Naive thymus-derived CD8-positive, alpha-beta T cell (primary cell): ENCODE data around the gene MRM2. TPM values are rescaled to one million over a fixed set of nuclear protein-coding genes. Genes with fewer than 3 reads are reported as not detected.

Experiments
- ATAC-seq, 2 donors: fragments of 150-1000 bp; cut with Tn5 transposase in 1 of 2; sonication (Bioruptor Pico), chemical (Tn5 transposase) in 1 of 2; 1 replicate in 1 of 2; 2 replicates in 1 of 2; pipeline ENCODE4 v1.10.0; 2021; ENCODE audit warnings: mild to moderate bottlenecking in 2 of 2, moderate library complexity in 2 of 2
- POLR2A ChIA-PET: fragments of 350-600 bp; sonication (Branson Sonifier 250); formaldehyde crosslinking; loops from one replicate; lab custom pipeline; 2021; ENCODE audit warnings: antibody characterized with exemption; lab: Charles Lee
- DNase-seq, 10 donors: peaks; one replicate each; pipeline versions ENCODE4 v3.0.0 to v3.0.0-alpha.2; 2020 to 2022
- H3K27ac Mint-ChIP-seq, 10 donors: one replicate each; pipeline ENCODE4 v1.8.0; 2020 to 2022; ENCODE audit warnings: mild to moderate bottlenecking in 10 of 10, mixed read lengths in 10 of 10, moderate library complexity in 4 of 10, inconsistent platforms in 1 of 10
- H3K27me3 Mint-ChIP-seq, 5 donors: one replicate each; pipeline ENCODE4 v1.8.0; 2021 to 2022; ENCODE audit warnings: mixed read lengths in 5 of 5
- H3K36me3 Mint-ChIP-seq, 3 donors: one replicate each; pipeline ENCODE4 v1.8.0; 2020 to 2022; ENCODE audit warnings: mixed read lengths in 3 of 3, mild to moderate bottlenecking in 2 of 3, inconsistent platforms in 1 of 3
- H3K4me1 Mint-ChIP-seq, 4 donors: one replicate each; pipeline ENCODE4 v1.8.0; 2021 to 2022; ENCODE audit warnings: mixed read lengths in 4 of 4
- H3K4me3 Mint-ChIP-seq, 10 donors: one replicate each; pipeline ENCODE4 v1.8.0; 2020 to 2022; ENCODE audit warnings: mild to moderate bottlenecking in 10 of 10, mixed read lengths in 10 of 10, moderate library complexity in 6 of 10, inconsistent platforms in 1 of 10
- H3K9me3 Mint-ChIP-seq, 9 donors: one replicate each; pipeline ENCODE4 v1.8.0; 2020 to 2022; ENCODE audit warnings: mixed read lengths in 9 of 9, mild to moderate bottlenecking in 3 of 9, inconsistent platforms in 1 of 9, moderate library complexity in 1 of 9
- polyA plus RNA-seq, 3 donors: library from polyadenylated mRNA; unstranded; fragments of 300-500 nt; fragmentation: Illumina TruSeq; gene quantifications; one replicate each; pipeline ENCODE4 v1.2.3, GENCODE V29; 2021
- total RNA-seq, 8 experiments: library from RNA in 2 of 8; stranded (reverse) in 2 of 8; gene quantifications; one replicate each; pipeline ENCODE4 v1.2.3 and lab custom pipeline; 2021 to 2026

The MRM2 gene
- total and polyA plus RNA-seq, 5 experiments from 2014 or later, result 16.3 to 53.0 (median 31.8) TPM

- H3K9me3 Mint-ChIP-seq, result no peaks in the 10 kb centered on the region
- ATAC-seq, result peak; percentile 42 to 90
- peak overlapping the region in 1 of 10 donors; percentile 70 for H3K27ac Mint-ChIP-seq
- POLR2A ChIA-PET, result no interaction called here
- H3K4me1 Mint-ChIP-seq, result peaks cover 7 to 31% (median 27%) of the 10 kb centered on the region in 4 donors
- H3K27me3 Mint-ChIP-seq, result no peaks in the 10 kb centered on the region
- peaks cover 0 to 10% (median 3%) of the 10 kb centered on the region in 3 donors for H3K36me3 Mint-ChIP-seq
- no peak overlapping the region for H3K4me3 Mint-ChIP-seq
- DNase-seq, result peak in 3 of 10 donors; percentile 18 to 32 (median 20)
Observed at GRCh38 chr7:2251841-2252771, 10.1 kb upstream of the MRM2 start.

- Mint-ChIP-seq H3K36me3 (peaks cover 0 to 8% (median 3%) of the 10 kb centered on the region in 3 donors), H3K27ac (peak overlapping the region in 1 of 10 donors; percentile 70), H3K4me3 (no peak overlapping the region), H3K4me1 (peaks cover 7 to 32% (median 27%) of the 10 kb centered on the region in 4 donors), H3K27me3 (no peaks in the 10 kb centered on the region), H3K9me3 (no peaks in the 10 kb centered on the region)
- DNase-seq (no peak), ATAC-seq (no peak)
- POLR2A ChIA-PET, result no interaction called here
Observed at GRCh38 chr7:2251381-2251780, 9.4 kb upstream of the MRM2 start.

GRCh38 chr7:2249744-2250323, 7.8 kb upstream of the MRM2 start:
- DNase-seq (no peak), ATAC-seq (no peak)
- Mint-ChIP-seq H3K36me3 (peaks cover 0 to 10% (median 3%) of the 10 kb centered on the region in 3 donors), H3K4me3 (no peak overlapping the region), H3K9me3 (no peaks in the 10 kb centered on the region), H3K27me3 (no peaks in the 10 kb centered on the region), H3K4me1 (peaks cover 8 to 46% (median 34%) of the 10 kb centered on the region in 4 donors), H3K27ac (peak overlapping the region in 2 of 10 donors; percentile 66 to 80)
- POLR2A ChIA-PET, result interaction anchor here (1.5 kb wide), 1 partner anchor 11 kb away, joined by 7 read pairs; no protein-coding TSS in a partner anchor

GRCh38 chr7:2248984-2249694, 7.1 kb upstream of the MRM2 start:
- Mint-ChIP-seq H3K4me3 (peak overlapping the region in 9 of 10 donors; percentile 18 to 69 (median 57)), H3K9me3 (no peaks in the 10 kb centered on the region), H3K27ac (peak overlapping the region in 9 of 10 donors; percentile 11 to 91 (median 63)), H3K36me3 (peaks cover 0 to 10% (median 3%) of the 10 kb centered on the region in 3 donors), H3K4me1 (peaks cover 11 to 50% (median 34%) of the 10 kb centered on the region in 4 donors), H3K27me3 (no peaks in the 10 kb centered on the region)
- POLR2A ChIA-PET, result interaction anchor here (0.7 to 1.6 kb wide), 4 partner anchors 12 to 129 kb away, joined by 3 to 7 read pairs (median 4); no protein-coding TSS in a partner anchor
- DNase-seq (no peak), ATAC-seq (no peak)

- no peak for DNase-seq
- no peaks in the 10 kb centered on the region for H3K27me3 Mint-ChIP-seq
- ATAC-seq, result no peak
- no peak overlapping the region for H3K4me3 Mint-ChIP-seq
- H3K9me3 Mint-ChIP-seq, result no peaks in the 10 kb centered on the region
- H3K36me3 Mint-ChIP-seq, result peaks cover 0 to 10% (median 3%) of the 10 kb centered on the region in 3 donors
- H3K27ac Mint-ChIP-seq, result peak overlapping the region in 2 of 10 donors; percentile 26 to 62
- peaks cover 15 to 54% (median 34%) of the 10 kb centered on the region in 4 donors for H3K4me1 Mint-ChIP-seq
- POLR2A ChIA-PET, result interaction anchor here (0.8 to 1.6 kb wide), 3 partner anchors 101 to 127 kb away, joined by 3 to 5 read pairs (median 3); no protein-coding TSS in a partner anchor
Observed at GRCh38 chr7:2247141-2247995, 5.4 kb upstream of the MRM2 start.

GRCh38 chr7:2245883-2246675, 4.1 kb upstream of the MRM2 start:
- peak overlapping the region in 1 of 10 donors; percentile 32 for H3K4me3 Mint-ChIP-seq
- POLR2A ChIA-PET, result interaction anchor here (0.6 to 1.1 kb wide), 2 partner anchors 85 to 306 kb away, joined by 3 read pairs; no protein-coding TSS in a partner anchor
- H3K27me3 Mint-ChIP-seq, result no peaks in the 10 kb centered on the region
- H3K9me3 Mint-ChIP-seq, result no peaks in the 10 kb centered on the region
- no peak for ATAC-seq
- peaks cover 0 to 10% (median 3%) of the 10 kb centered on the region in 3 donors for H3K36me3 Mint-ChIP-seq
- H3K4me1 Mint-ChIP-seq, result peaks cover 15 to 60% (median 35%) of the 10 kb centered on the region in 4 donors
- H3K27ac Mint-ChIP-seq, result peak overlapping the region in 6 of 10 donors; percentile 32 to 80 (median 54)
- no peak for DNase-seq

GRCh38 chr7:2244404-2244995, 2.5 kb upstream of the MRM2 start:
- no peak for DNase-seq
- ATAC-seq, result no peak
- H3K4me1 Mint-ChIP-seq, result peaks cover 15 to 66% (median 40%) of the 10 kb centered on the region in 4 donors
- H3K36me3 Mint-ChIP-seq, result peaks cover 0 to 6% (median 0%) of the 10 kb centered on the region in 3 donors
- H3K4me3 Mint-ChIP-seq, result peak overlapping the region in 2 of 10 donors; percentile 24 to 29
- H3K27ac Mint-ChIP-seq, result peak overlapping the region in 1 of 10 donors; percentile 62
- no peaks in the 10 kb centered on the region for H3K9me3 Mint-ChIP-seq
- no peaks in the 10 kb centered on the region for H3K27me3 Mint-ChIP-seq
- POLR2A ChIA-PET, result no interaction called here

GRCh38 chr7:2243458-2243857, 1.5 kb upstream of the MRM2 start:
- peaks cover 0 to 13% (median 0%) of the 10 kb centered on the region in 3 donors for H3K36me3 Mint-ChIP-seq
- POLR2A ChIA-PET, result no interaction called here
- no peak for DNase-seq
- H3K27me3 Mint-ChIP-seq, result no peaks in the 10 kb centered on the region
- H3K27ac Mint-ChIP-seq, result peak overlapping the region in 2 of 10 donors; percentile 25 to 33
- H3K4me3 Mint-ChIP-seq, result peak overlapping the region in 8 of 10 donors; percentile 1 to 92 (median 58)
- peaks cover 10 to 57% (median 33%) of the 10 kb centered on the region in 4 donors for H3K4me1 Mint-ChIP-seq
- no peak for ATAC-seq
- H3K9me3 Mint-ChIP-seq, result no peaks in the 10 kb centered on the region

- no peaks in the 10 kb centered on the region for H3K9me3 Mint-ChIP-seq
- peaks cover 10 to 59% (median 27%) of the 10 kb centered on the region in 4 donors for H3K4me1 Mint-ChIP-seq
- ATAC-seq (peak; percentile 54 to 64), DNase-seq (peak in 3 of 10 donors; percentile 23 to 38 (median 35))
- H3K4me3 Mint-ChIP-seq, result peak overlapping the region; percentile 86 to 97 (median 90)
- POLR2A ChIA-PET, result interaction anchor here (0.8 to 1.5 kb wide), 4 partner anchors 10 to 268 kb away, joined by 3 to 5 read pairs (median 4); partner anchors contain the start of gene MAD1L1
- H3K27ac Mint-ChIP-seq, result peak overlapping the region; percentile 84 to 97 (median 92)
- H3K36me3 Mint-ChIP-seq, result peaks cover 0 to 19% (median 0%) of the 10 kb centered on the region in 3 donors
- H3K27me3 Mint-ChIP-seq, result no peaks in the 10 kb centered on the region
Observed at GRCh38 chr7:2242541-2243429, 780 bp upstream of the MRM2 start.
